K562 (cell line): ENCODE data around the gene MTFMT. TPM values are rescaled to one million over a fixed set of nuclear protein-coding genes. Genes with fewer than 3 reads are reported as not detected.

ENCODE experiments used
- ARID1B ChIP-seq: fragments of 450-650 bp; IDR thresholded peaks from 2 replicates; pipeline ENCODE4 v1.6.1; 2016; ENCODE audit warnings: antibody characterized with exemption, mild to moderate bottlenecking, inconsistent platforms
- ARID3B ChIP-seq: fragments of 250-450 bp; sonication (Bioruptor Pico); IDR thresholded peaks from 2 replicates; pipeline ENCODE4 v1.4.0; 2020; ENCODE audit warnings: borderline replicate concordance
- CHD7 ChIP-seq: fragments of 200-600 bp; sonication (generic); IDR thresholded peaks from one replicate; pipeline ENCODE4 v1.6.1; 2012; ENCODE audit warnings: mild to moderate bottlenecking, low read depth, low read length, inconsistent platforms
- polyA plus RNA-seq, 8 experiments: library from polyadenylated mRNA; depleted of rRNA in 4 of 8; stranded (reverse) in 5 of 8; unstranded in 3 of 8; fragments of >200 nt; fragmentation: Nextera tagmentation in 2 of 8; fragmentation: Illumina TruSeq in 1 of 8; extraction: Ambion mirVana in 2 of 8; extraction: Trizol in 1 of 8; gene quantifications; 2 replicates each; pipeline versions ENCODE4 v1.2.1 to v1.2.3, GENCODE V29; 2011 to 2014; ENCODE audit warnings: inconsistent platforms in 1 of 8, missing spikeins in 1 of 8
- total RNA-seq, 7 experiments: library from RNA; depleted of rRNA in 6 of 7; stranded (reverse); fragments of >200 nt in 6 of 7; fragmentation: Illumina TruSeq in 2 of 7; extraction: Trizol in 2 of 7; gene quantifications; 2 replicates each; pipeline versions ENCODE4 v1.2.1 to v1.2.3, GENCODE V29; 2011 to 2021; ENCODE audit warnings: low replicate concordance in 1 of 7

MTFMT gene
- total and polyA plus RNA-seq, 9 of the 15 experiments (the other 6 are each of a cell fraction or from before 2014, with no cell fraction given) = 1.4 to 31.1 (median 16.2) TPM

- TF ChIP-seq CHD7 (no peak), ARID3B (no peak), ARID1B (no peak)
Measured at GRCh38 chr15:65041787-65042186, 12.3 kb upstream of the MTFMT start (continued).
